H9 (cell line): Measurements from ENCODE around the gene INTS15. TPM values are rescaled to one million over a fixed set of nuclear protein-coding genes. Genes with fewer than 3 reads are reported as not detected.

ENCODE experiments used
- DNase-seq: peaks from one replicate; pipeline ENCODE4 v3.0.0-alpha.2; 2017
- H2AFZ ChIP-seq: one replicate; pipeline ENCODE4 v1.6.1; 2013; ENCODE audit warnings: mild to moderate bottlenecking, low read length, control low read depth, moderate library complexity
- H2AK5ac ChIP-seq: 2 replicates; pipeline ENCODE4 v1.6.1; 2013; ENCODE audit warnings: low read length, control low read depth, mixed read lengths; ENCODE audit not compliant: insufficient read length
- H2BK120ac ChIP-seq: one replicate; pipeline ENCODE4 v1.6.1; 2013; ENCODE audit warnings: low read depth, mild to moderate bottlenecking, low read length, control low read depth, inconsistent platforms; ENCODE audit not compliant: poor library complexity, severe bottlenecking
- H2BK12ac ChIP-seq: 2 replicates; pipeline ENCODE4 v1.6.1; 2013; ENCODE audit warnings: low read length, control low read depth, mixed read lengths, low read depth; ENCODE audit not compliant: insufficient read length
- H2BK15ac ChIP-seq: 2 replicates; pipeline ENCODE4 v1.6.1; 2013; ENCODE audit warnings: low read depth, low read length, control low read depth
- H2BK20ac ChIP-seq: one replicate; pipeline ENCODE4 v1.6.1; 2013; ENCODE audit warnings: low read depth, mild to moderate bottlenecking, low read length, control low read depth, inconsistent platforms; ENCODE audit not compliant: poor library complexity, severe bottlenecking
- H2BK5ac ChIP-seq: 2 replicates; pipeline ENCODE4 v1.6.1; 2013; ENCODE audit warnings: low read length, control low read depth, mixed read lengths; ENCODE audit not compliant: insufficient read length
- H3K14ac ChIP-seq: 2 replicates; pipeline ENCODE4 v1.6.1; 2013; ENCODE audit warnings: low read length, control low read depth; ENCODE audit not compliant: insufficient read depth
- H3K18ac ChIP-seq: 2 replicates; pipeline ENCODE4 v1.6.1; 2013; ENCODE audit warnings: low read depth, mild to moderate bottlenecking, mixed read lengths, low read length, control low read depth; ENCODE audit not compliant: insufficient read length
- H3K23ac ChIP-seq: 2 replicates; pipeline ENCODE4 v1.6.1; 2013; ENCODE audit warnings: low read length, control low read depth, mixed read lengths, low read depth; ENCODE audit not compliant: insufficient read length
- H3K23me2 ChIP-seq: 2 replicates; pipeline ENCODE4 v1.6.1; 2013; ENCODE audit warnings: low read depth, mild to moderate bottlenecking, mixed read lengths, low read length, control low read depth; ENCODE audit not compliant: insufficient read length, poor library complexity, severe bottlenecking
- H3K27ac ChIP-seq: 2 replicates; pipeline ENCODE4 v1.5.1; 2013; ENCODE audit warnings: low read length, control low read depth, mixed read lengths, low read depth; ENCODE audit not compliant: insufficient read length
- H3K27me3 ChIP-seq: 2 replicates; pipeline ENCODE4 v1.6.1; 2013; ENCODE audit warnings: low read length, control low read depth, inconsistent platforms; ENCODE audit not compliant: insufficient read depth
- H3K4ac ChIP-seq: 2 replicates; pipeline ENCODE4 v1.6.1; 2013; ENCODE audit warnings: low read depth, mild to moderate bottlenecking, control low read depth, inconsistent platforms, low read length, moderate library complexity
- H3K4me1 ChIP-seq: 2 replicates; pipeline ENCODE4 v1.6.1; 2013; ENCODE audit warnings: low read length, control low read depth, inconsistent platforms; ENCODE audit not compliant: insufficient read depth
- H3K4me2 ChIP-seq: 2 replicates; pipeline ENCODE4 v1.6.1; 2013; ENCODE audit warnings: low read length, control low read depth, mixed read lengths; ENCODE audit not compliant: insufficient read length, insufficient read depth
- H3K56ac ChIP-seq: 2 replicates; pipeline ENCODE4 v1.6.1; 2013; ENCODE audit warnings: low read depth, mild to moderate bottlenecking, mixed read lengths, low read length, control low read depth; ENCODE audit not compliant: insufficient read length
- H3K79me1 ChIP-seq: 2 replicates; pipeline ENCODE4 v1.6.1; 2013; ENCODE audit warnings: low read depth, mild to moderate bottlenecking, moderate library complexity, low read length, control low read depth, inconsistent platforms; ENCODE audit not compliant: insufficient read depth, poor library complexity, severe bottlenecking
- H3K79me2 ChIP-seq: 2 replicates; pipeline ENCODE4 v1.6.1; 2013; ENCODE audit warnings: low read length, control low read depth, inconsistent platforms; ENCODE audit not compliant: insufficient read depth
- H3K9ac ChIP-seq: 2 replicates; pipeline ENCODE4 v1.6.1; 2013; ENCODE audit warnings: low read length, control low read depth, mixed read lengths; ENCODE audit not compliant: insufficient read length; ENCODE audit errors: extremely low read depth
- H3K9me3 ChIP-seq: one replicate; pipeline ENCODE4 v1.6.1; 2013; ENCODE audit warnings: low read depth, low read length, inconsistent platforms; ENCODE audit not compliant: control insufficient read depth
- H3T11ph ChIP-seq: one replicate; pipeline ENCODE4 v1.6.1; 2013; ENCODE audit warnings: mild to moderate bottlenecking, low read length, control low read depth, inconsistent platforms
- H4K20me1 ChIP-seq: one replicate; pipeline ENCODE4 v1.6.1; 2013; ENCODE audit not compliant: control insufficient read depth, insufficient read length, insufficient read depth
- H4K5ac ChIP-seq: 2 replicates; pipeline ENCODE4 v1.6.1; 2013; ENCODE audit warnings: low read depth, mild to moderate bottlenecking, mixed read lengths, low read length, control low read depth; ENCODE audit not compliant: insufficient read length
- H4K8ac ChIP-seq: replicated peaks from 2 replicates; pipeline ENCODE4 v1.6.1; 2013; ENCODE audit warnings: low read length, control low read depth, mixed read lengths, low read depth; ENCODE audit not compliant: insufficient read length
- H4K91ac ChIP-seq: 2 replicates; pipeline ENCODE4 v1.6.1; 2013; ENCODE audit warnings: low read depth, mild to moderate bottlenecking, moderate library complexity, mixed read lengths, low read length, control low read depth; ENCODE audit not compliant: insufficient read length
- H3K27ac Mint-ChIP-seq, 3 experiments: 2 replicates in 2 of 3; 3 replicates in 1 of 3; pipeline ENCODE4 v1.8.0; 2020 to 2021; ENCODE audit warnings: mixed read lengths in 3 of 3, mild to moderate bottlenecking in 1 of 3, moderate library complexity in 1 of 3
- H3K27me3 Mint-ChIP-seq: 2 replicates; pipeline ENCODE4 v1.8.0; 2021; ENCODE audit warnings: low read depth, mild to moderate bottlenecking, moderate library complexity, mixed read lengths
- H3K36me3 Mint-ChIP-seq, 3 experiments: 2 replicates in 2 of 3; 3 replicates in 1 of 3; pipeline ENCODE4 v1.8.0; 2020 to 2021; ENCODE audit warnings: low read depth in 3 of 3, mixed read lengths in 3 of 3; ENCODE audit not compliant: insufficient read depth in 1 of 3
- H3K4me1 Mint-ChIP-seq, 2 experiments: 2 replicates each; pipeline ENCODE4 v1.8.0; 2020; ENCODE audit warnings: mixed read lengths in 2 of 2
- H3K4me3 Mint-ChIP-seq, 2 experiments: 2 replicates in 1 of 2; 3 replicates in 1 of 2; pipeline ENCODE4 v1.8.0; 2020 to 2021; ENCODE audit warnings: mild to moderate bottlenecking in 2 of 2, mixed read lengths in 2 of 2, moderate library complexity in 1 of 2
- H3K9me3 Mint-ChIP-seq, 2 experiments: 2 replicates in 1 of 2; 3 replicates in 1 of 2; pipeline ENCODE4 v1.8.0; 2020; ENCODE audit warnings: mild to moderate bottlenecking in 2 of 2, mixed read lengths in 2 of 2, moderate library complexity in 1 of 2
- CTCF ChIP-seq: fragments of 200-600 bp; sonication (generic); conservative IDR thresholded peaks from 3 replicates; pipeline ENCODE4 v1.8.0; 2021; ENCODE audit warnings: antibody characterized with exemption, mild to moderate bottlenecking
- WGBS: extraction: QIAGEN DNeasy Blood & Tissue Kit; methylation state at CpG from one replicate; pipeline ENCODE4 v1.1.7; 2013; ENCODE audit warnings: missing lambda C conversion rate, low lambda C conversion rate, mixed read lengths; ENCODE audit not compliant: insufficient read length; ENCODE audit errors: extremely low coverage; 5-methylcytosine and 5-hydroxymethylcytosine counted together
- total RNA-seq: library from RNA; stranded (reverse); gene quantifications from 2 replicates; pipeline ENCODE4 v1.2.1, GENCODE V29; 2021

INTS15 gene
- total RNA-seq, 1 experiment from 2014 or later: 42.9 TPM

- no peak overlapping the region for H3K9ac ChIP-seq
- no peak overlapping the region for H2BK20ac ChIP-seq
- H3K18ac ChIP-seq: no peak overlapping the region
- H4K91ac ChIP-seq: no peak overlapping the region
- no peak overlapping the region for H2BK5ac ChIP-seq
- Mint-ChIP-seq H3K27ac (no peak overlapping the region), H3K36me3 (peaks cover 15 to 26% (median 20%) of the 10 kb centered on the region in 3 experiments), H3K9me3 (peaks cover 0 to 4% of the 10 kb centered on the region in 2 experiments; a peak in 3 of 5 replicates), H3K27me3 (no peaks in the 10 kb centered on the region), H3K4me1 (peaks cover 0 to 2% of the 10 kb centered on the region in 2 experiments; a peak in 1 of 4 replicates), H3K4me3 (no peak overlapping the region)
- H3K27ac ChIP-seq: no peak overlapping the region
- H3K4me2 ChIP-seq: no peak overlapping the region
- H3K79me1 ChIP-seq: no peaks in the 10 kb centered on the region
- no peak overlapping the region for H3T11ph ChIP-seq
- no peak overlapping the region for H3K14ac ChIP-seq
- no peak overlapping the region for H3K4ac ChIP-seq
- no peaks in the 10 kb centered on the region for H3K4me1 ChIP-seq
- no peak overlapping the region for H2AK5ac ChIP-seq
- TF ChIP-seq CTCF: no peak
- no peaks in the 10 kb centered on the region for H3K27me3 ChIP-seq
- H4K20me1 ChIP-seq: no peaks in the 10 kb centered on the region
- no peak overlapping the region for H2BK15ac ChIP-seq
- H4K8ac ChIP-seq: no peak overlapping the region
- DNase-seq: no peak
- no peak overlapping the region for H2BK12ac ChIP-seq
- no peaks in the 10 kb centered on the region for H3K79me2 ChIP-seq
- no peaks in the 10 kb centered on the region for H3K9me3 ChIP-seq
- WGBS: no CpG with 5 or more reads among the region's 146 CpGs
- no peak overlapping the region for H4K5ac ChIP-seq
- no peaks in the 10 kb centered on the region for H3K23me2 ChIP-seq
- no peak overlapping the region for H3K56ac ChIP-seq
- H3K23ac ChIP-seq: no peak overlapping the region
- no peak overlapping the region for H2BK120ac ChIP-seq
- H2AFZ ChIP-seq: no peak overlapping the region
Measured at GRCh38 chr7:6653071-6654003, 63.5 kb downstream of the INTS15 start.
